ENCODE measurements around the gene POLR3B.
"Not testable (repeated sequence)": the region's sequence is repeated elsewhere in the genome, so short reads cannot be mapped to it uniquely, and the experiment has no call there.

POLR3B gene

DNA sequence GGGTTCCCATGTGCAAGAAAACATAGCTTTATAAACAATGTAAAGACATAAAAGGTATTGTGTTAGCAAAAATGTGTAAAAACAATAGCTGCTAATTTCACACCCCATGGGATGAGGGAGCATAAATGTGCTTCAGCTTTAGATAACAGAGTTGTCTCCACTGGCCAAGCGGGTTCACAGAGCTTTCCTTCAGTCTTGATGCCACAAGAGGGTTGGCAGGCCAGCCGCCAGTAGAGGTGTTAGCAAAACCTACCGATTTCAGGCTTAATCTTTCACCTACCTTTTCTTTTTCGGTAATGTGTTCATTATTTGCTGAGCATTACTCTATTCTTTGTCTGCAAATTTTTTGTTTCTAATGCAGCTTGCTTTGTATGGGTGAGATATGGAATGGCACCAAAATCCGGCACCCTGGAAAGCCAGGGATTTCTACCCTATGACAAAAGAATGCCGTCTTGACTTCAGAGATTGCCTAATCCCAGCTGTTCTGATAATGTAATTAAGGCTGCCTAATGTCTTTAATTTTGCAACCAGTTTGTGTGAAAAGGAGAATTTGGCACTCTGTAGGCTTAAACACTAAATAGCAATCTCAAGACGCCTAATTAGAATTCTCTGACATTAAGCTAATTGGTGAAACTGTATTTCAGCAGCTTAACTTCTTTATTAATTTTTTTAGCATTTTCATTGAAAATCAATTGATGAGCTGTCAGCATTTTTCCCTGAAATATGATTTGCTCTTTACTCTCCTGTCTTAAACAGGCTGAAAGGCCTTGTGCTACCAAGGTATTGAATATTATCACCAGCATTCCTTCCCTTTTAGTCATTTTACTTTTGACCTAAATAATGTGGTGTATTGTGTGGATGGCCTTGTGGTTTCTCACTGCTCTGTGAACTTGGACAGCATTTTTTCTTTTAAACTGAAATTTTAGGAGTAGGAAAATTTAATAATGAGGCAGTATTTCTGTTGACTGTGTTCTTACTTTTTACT lies 60.7 kb downstream of the POLR3B start:
- DNase-seq = no peak

GRCh38 chr12:106418970-106419369 lies 61.4 kb downstream of the POLR3B start:
- DNase-seq = no peak

- DNase-seq = no peak
Observed at GRCh38 chr12:106423291-106423690, 65.7 kb downstream of the POLR3B start.

- no peak for DNase-seq
Observed at GRCh38 chr12:106425061-106425702, 67.6 kb downstream of the POLR3B start.

- no peak for DNase-seq
Observed at GRCh38 chr12:106427917-106428316, 70.4 kb downstream of the POLR3B start.

DNA sequence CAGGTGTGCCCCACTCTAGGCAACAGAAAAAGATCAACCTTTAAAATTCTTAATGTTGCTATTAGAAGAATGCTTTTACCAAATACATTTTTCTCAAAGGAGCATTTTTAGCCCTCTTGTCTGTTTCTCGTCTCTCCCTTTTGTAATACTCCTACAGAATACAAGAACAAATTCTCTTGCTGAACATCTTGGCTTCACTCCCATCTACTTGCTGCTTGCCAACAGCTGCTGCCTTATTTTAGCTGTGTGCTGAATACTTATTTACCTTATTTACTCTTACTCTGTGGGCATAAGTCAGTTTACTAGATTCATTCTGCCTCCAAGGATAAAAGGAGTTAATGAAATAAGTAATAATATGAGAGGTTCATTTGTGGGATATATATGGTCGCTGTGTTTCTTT lies 70.8 kb downstream of the POLR3B start:
- DNase-seq = no peak

- no peak for DNase-seq
Observed at GRCh38 chr12:106429043-106429552, 71.5 kb downstream of the POLR3B start.

GRCh38 chr12:106429636-106430035 lies 72.1 kb downstream of the POLR3B start:
- no peak for DNase-seq

GRCh38 chr12:106431839-106432411 lies 74.4 kb downstream of the POLR3B start:
- DNase-seq = no peak

GRCh38 chr12:106433055-106433454 lies 75.5 kb downstream of the POLR3B start:
- DNase-seq = no peak

GRCh38 chr12:106434526-106434925 lies 77.0 kb downstream of the POLR3B start:
- DNase-seq = no peak

DNA sequence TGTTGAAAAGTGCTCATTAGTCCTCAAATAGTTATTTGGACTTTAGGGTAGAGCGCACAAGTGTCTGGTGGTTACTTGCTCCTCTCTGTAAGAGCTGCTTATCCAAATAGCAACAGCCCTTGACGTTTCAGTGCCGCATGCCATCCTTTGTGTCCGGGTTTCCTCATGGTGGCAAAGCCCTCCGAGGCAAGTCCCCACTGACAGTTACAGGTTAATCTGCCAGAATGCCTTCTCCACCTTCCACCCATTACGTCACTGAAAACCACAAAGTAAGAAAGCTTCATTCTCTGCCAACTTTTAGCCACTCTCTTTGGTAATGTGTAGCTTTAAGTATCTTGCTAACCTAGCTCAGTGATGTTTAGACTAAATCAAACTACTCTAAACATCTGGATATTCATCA lies 78.6 kb downstream of the POLR3B start:
- no peak for DNase-seq

- DNase-seq = no peak
Observed at GRCh38 chr12:106442575-106442974, 85.0 kb downstream of the POLR3B start.

DNA sequence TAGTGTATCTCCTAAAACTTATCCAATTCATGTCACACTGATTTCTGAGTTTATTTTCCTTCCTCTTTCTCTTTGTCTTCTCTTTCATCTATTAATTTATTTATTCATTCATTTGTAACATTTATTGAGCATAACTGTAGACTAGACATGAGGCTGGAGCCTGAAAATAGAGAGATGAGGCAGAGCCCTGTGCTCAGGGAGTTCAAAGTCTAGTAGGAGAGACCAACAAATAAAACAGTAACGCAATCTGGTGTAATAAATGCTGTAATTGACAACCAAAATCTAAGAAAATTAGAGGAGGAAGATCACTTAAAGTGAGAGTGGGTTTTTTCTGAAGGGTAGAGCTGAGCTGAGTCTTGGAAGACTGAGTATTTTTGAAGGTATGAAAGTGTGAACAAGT lies 87.5 kb downstream of the POLR3B start:
- DNase-seq = no peak

GRCh38 chr12:106445959-106446358 lies 88.4 kb downstream of the POLR3B start:
- DNase-seq = no peak

GRCh38 chr12:106446419-106447092 lies 89.0 kb downstream of the POLR3B start:
- no peak for DNase-seq

DNA sequence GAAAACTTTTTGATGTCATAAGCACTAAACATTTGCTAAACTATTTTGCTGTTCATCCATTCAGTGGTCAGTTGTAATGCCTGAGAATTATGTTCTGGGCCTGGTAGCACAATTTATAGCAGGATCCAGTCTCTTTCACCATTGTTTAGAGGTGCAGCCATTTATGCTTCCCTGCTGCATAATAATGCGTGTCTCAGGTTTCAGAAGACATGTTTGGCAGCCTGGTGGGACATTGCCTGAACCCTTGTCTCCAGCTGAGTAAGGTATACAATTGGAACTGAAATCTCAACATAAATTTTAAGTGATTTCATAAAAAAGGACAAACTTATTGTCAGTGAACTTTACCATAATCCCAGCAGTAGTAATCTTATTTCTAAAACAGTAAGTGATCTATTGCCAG lies 94.8 kb downstream of the POLR3B start:
- DNase-seq = no peak

DNA sequence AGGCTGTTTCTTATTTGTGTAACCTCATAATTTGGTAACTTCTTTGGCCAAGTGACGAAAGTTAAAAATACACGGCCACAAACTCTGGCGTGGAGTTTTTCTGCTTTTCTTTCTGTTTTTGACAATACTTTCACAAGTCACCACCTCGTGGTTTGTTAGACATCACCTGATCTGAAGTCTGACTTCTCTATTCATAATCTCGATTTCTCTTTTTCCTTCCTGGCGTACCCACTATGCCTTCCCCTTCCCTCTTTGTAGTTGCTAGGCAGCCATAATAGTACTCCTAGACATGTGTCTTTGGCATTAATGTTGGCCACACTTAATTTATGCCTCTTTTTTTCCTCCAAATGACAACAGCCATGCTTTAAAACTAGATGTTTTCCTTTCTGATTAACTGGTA lies 97.6 kb downstream of the POLR3B start:
- no peak for DNase-seq

DNA sequence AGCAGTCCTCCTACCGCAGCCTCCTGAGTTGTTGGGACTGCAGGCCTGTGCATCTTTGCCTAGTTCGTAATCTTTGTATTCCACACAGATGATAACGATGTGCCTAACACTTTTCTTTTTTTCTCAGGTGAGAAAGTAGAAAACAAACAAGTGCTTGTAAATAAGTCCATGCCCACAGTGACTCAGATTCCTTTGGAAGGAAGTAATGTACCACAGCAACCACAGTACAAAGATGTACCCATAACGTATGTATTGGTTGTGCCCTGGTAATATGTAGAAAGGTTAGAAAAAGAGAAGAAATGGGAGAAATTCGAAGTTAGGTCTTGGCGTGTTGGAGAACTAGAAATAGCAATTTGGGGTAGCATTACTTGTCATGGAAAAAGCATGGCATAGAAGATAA lies 101.6 kb downstream of the POLR3B start:
- DNase-seq = no peak

- DNase-seq = no peak
Observed at GRCh38 chr12:106459534-106459933, 102.0 kb downstream of the POLR3B start.

DNA sequence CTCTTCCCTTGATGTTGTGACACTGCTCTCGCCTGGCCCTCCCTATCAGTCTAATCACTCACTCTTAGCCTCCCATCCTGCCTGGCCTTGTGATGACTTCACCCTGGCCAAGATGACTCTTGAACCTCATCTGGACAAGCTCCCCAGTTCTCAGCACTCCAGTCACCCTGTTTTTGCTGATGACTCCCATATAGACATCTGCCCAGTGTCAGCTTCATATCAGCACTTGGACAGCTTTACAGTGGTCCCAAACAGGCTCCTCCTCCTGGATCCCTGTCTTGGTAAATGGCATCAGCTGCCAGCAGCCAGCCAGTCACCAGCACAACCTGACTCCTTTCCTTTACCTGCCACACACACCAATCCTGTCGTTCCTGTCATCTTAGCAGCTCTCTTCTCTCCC lies 104.2 kb downstream of the POLR3B start:
- DNase-seq = no peak

GRCh38 chr12:106465605-106466004 lies 108.1 kb downstream of the POLR3B start:
- DNase-seq = not testable (repeated sequence)

DNA sequence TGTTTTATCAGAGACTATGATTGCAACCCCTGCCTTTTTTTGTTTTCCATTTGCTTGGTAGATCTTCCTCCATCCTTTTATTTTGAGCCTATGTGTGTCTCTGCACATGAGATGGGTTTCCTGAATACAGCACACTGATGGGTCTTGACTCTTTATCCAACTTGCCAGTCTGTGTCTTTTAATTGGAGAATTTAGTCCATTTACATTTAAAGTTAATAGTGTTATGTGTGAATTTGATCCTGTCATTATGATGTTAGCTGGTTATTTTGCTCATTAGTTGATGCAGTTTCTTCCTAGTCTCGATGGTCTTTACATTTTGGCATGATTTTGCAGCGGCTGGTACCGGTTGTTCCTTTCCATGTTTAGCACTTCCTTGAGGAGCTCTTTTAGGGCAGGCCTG lies 118.1 kb downstream of the POLR3B start:
- DNase-seq = not testable (repeated sequence)

Measured in stimulated activated CD8-positive, alpha-beta memory T cell treated with anti-CD3 and anti-CD28 coated beads, Interleukin-4, amount 100 ng/mL, for 48 hours (primary cell).